ENCODE results near the gene TBCD.

GRCh38 chr17:82723169-82723807 is 28.6 kb upstream of the TBCD start:
- TF ChIP-seq CTCF (IDR thresholded peaks at IDR 0.05): no peak
- no peak for TF ChIP-seq POLR2A (IDR thresholded peaks at IDR 0.05)
